NCI-H2196 treated with DMSO at 0.1 percent for 48 hours (cell line): ENCODE measurements around the gene PLCL2.

ENCODE experiments used
- DNase-seq: peaks from one replicate; lab custom pipeline; 2025; ENCODE audit not compliant: unreplicated experiment; lab: John Stamatoyannopoulos, UW

PLCL2 gene

DNA sequence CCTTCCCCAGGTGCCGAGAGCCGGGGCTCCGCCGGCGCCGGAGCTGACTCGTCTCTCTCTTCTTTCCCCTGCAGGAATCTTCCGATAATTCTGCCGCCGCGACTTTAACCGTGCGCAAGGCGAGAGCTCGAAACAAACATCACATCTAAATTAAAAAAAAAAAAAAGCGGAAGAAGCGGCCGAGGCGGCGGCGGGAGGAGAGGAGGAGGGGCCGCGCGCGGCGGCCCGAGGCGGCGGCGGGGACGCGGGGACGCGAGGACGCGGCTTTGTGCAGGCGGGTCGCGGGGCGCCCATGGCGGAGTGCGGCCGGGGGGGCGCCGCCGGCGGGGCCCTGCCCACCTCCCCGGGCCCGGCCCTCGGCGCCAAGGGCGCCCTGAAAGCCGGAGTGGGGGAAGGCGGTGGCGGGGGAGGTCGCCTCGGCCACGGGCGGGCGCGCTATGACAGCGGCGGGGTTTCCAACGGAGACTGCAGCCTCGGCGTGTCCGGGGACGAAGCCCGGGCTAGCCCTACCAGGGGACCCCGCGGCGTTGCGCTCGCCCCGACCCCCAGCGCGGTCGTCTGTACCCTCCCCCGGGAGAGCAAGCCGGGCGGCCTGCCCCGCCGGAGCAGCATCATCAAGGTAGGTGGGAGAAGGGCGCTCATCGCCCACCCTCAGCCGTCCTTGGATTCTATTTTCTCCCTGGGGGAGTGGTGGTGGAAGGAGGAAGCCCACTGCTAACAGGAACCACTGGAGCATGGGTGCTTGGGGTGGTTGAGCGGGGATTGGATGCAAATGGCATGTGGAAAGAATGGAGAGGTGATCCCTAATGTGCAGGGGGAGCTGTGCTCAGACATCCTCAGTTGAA lies at the start of gene PLCL2:
PLCL2 (plus strand) TSS at position 208 of the 845 bp plus-strand sequence; CDS start at position 293, 85 bp downstream.
- no peak for DNase-seq

GRCh38 chr3:16836505-16837237 lies 48.1 kb upstream of the PLCL2 start:
- no peak for DNase-seq

DNA sequence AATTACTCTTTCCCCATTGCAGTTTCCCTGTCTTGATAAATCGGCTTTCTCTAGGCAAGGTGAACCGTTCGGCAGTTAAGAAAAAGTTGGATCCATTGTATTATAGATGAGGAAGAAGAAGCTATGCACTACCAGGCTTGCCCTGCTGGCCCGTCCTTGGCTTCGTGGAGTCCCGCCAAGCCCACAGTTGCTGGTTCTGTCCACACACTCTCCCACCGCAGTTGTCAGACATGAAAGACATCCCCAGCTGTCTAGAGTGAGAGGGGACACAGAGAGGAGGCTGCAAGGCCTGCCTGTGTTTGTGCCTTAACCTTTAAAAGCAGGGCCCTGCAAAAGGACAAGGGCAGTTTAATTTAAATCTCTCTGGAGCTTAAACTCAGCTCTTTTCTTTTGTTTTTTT lies 47.2 kb upstream of the PLCL2 start:
- no peak for DNase-seq

DNA sequence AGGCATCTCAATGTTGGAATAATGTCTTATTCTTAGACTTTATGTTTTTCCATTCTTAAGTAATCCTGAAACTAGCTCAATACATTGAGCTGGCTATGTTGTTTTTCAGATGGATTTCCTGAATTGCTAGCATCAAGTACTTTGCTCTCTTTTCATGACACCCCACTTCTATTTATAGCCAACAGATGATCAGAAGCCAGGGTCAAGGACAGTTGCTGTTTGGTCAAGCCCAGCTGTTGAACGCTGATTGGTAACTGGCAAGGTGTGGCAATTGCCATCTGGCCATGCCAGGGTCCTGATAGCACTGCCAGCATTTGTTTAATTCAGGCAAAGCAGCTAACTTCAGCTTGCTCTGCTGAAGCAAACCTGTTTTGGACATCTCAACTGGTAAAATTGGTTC lies 46.2 kb upstream of the PLCL2 start:
- no peak for DNase-seq

DNA sequence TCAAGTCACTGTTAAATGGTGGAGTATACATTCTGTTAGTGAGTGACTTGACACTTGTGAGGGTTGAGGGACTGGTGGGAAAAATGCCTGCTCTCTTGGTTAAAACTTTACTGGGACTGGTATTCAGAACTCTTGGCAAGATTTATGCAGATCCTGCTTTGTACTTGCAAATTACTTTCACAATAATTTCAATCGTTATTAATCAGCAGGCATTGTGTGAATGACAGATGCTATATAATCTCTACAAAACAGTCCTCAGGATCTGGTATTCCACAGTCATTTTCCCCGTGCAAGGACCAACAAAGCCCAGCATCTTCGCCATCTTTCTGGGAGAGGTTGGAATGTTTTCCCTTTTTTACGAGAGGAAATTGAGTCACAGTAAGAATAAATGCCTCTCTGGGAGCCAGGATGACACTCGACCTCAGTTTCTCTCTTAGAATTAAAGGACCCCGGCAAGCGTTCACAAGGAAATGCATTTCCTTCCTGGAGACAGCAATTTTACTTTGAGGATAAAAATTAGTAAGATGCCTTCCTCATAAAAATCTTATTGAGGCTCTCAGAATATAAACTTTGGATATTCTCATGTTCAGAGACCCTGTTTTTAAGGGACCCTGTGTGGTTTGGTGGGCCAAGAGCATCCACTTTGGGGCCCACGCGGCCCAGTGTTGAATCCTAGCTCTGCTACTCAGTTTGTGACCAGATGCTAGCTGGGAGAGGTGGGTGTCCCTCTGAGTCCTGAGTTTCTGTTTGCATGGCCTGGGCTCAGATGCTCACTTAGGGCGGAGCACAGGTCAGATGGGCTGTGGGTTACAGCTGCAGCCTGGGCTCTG lies 45.3 kb upstream of the PLCL2 start:
- no peak for DNase-seq

DNA sequence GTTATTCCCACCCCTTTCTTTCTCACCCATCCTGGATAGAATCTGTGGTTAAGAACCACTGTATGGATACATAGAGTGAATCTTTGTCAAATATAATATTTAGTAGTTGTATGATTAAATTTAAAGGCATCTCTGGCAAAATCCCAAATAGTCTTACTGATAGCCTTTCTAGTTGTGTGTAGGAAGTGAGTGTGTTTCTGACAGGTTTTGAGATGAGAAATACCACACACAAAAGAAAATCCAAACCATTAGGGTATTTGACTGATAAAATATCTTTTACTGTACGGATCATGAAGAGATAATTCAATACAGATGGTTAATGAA lies 44.7 kb upstream of the PLCL2 start:
- no peak for DNase-seq

DNA sequence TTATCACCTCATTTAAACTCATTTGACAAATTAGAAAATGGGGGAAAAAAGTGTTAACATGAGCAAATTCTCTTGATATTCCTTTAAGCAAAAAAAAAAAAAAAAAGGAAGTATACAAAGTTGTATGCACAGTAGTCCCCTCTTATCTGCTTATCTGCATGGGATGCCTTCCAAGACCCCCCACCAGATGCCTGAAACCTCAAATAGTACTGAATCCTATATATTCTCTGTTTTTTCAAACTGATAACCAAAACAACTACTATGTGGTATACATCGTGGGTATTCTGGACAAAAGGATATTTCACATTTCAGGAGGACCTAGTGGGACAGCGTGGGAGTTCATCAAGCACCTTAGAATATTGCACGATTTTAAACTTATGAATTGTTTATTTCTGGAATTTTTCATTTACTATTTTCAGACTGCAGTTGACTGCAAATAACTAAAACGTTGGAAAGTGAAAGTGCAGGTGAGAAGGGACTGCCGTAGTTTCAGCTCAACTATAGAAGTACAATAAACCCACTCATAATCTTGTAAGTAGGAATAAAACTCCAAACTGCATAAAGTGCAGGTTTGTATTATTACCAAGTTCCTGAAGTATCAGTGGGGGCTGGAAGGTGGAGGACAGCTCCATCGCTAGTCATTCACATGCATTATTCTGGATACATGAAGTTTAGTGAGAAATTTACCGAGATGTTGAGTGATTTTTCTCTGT lies 43.6 kb upstream of the PLCL2 start:
- no peak for DNase-seq

DNA sequence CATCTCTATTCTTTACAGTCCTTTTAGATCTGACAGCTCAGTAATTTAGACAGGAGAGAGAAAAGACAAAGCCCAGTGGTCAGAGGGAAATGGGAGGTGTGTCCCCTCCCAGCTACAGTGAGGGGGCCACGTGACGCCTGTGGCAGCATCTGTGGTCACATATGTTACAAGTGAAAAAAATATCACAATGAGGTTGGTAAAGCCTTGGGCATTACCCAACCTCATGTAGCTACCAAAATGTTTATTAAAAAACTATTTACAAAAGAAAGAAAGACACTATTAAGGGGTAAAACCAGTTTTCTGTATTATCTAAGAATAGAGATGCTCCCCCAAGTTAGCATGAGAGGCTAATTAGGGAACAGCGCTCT lies 42.9 kb upstream of the PLCL2 start:
- no peak for DNase-seq

DNA sequence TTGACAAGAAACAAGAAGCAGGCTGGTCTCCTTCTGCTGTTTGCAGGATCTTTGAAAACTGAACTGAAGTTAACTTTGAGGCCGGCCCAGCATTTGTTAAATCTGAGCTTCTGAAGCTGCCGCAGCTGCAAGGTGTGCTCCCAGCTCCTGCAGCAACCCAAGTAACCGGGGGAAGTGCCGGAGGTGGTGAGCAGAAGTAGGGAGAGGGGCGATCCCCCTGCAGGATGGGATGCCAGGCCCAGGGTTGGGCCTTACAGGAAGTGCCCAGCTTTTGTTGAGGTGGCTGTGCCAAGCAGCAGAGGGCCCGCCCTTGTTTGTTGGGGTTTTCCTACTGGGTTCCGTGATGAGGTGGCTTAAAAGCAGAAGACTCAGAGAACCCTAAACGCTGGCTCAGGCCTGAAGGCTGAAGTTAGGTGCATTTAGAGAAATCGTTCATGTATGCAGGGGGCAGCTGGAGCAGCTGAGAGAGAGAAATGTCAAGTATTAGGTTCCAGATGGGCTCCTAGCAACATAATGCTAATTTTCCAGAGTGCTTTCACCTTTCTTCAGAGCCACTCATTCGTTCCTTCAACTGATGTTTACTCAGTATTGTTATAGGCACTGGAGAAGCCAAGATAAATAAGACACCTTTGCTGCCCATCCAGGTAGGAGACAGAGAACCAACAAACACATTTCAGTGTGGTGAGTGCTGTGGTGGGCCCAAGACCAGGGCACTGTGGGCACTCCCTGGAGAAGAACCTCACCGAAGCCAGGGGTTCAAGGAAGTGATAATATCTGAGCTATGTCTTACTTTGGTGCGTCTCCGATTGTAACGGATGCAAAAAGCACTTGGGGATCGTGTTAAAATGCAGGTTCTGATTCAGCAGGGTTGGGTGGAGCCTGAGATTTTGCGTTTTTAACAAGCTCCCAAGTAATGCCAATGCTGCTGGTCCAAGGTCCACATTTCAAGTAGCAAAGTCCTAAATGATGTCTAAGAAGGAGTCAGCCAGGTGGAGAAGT lies 42.2 kb upstream of the PLCL2 start:
- DNase-seq, result peak; percentile 43

DNA sequence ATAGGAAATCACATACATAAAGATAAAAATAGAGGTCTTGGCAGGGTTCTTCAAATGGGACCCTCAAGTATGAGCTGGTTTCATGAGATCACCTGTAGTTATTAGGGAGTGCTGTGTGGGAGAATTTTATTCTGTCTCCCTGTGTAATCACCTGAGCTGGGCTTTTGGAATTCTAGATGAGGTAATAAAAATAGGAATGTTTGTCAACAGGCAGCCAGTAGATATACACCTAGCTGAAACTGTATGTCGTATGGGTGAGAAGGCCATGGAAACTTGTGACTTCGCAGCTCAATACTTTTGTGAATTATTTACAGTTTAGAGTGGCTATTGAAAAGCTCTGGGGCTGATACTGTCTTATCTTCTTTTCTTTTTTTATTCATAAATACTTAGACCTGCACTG lies 40.5 kb upstream of the PLCL2 start:
- DNase-seq, result no peak

- no peak for DNase-seq
These were observed 40.0 kb upstream of the PLCL2 start for GRCh38 chr3:16844791-16845190.

DNA sequence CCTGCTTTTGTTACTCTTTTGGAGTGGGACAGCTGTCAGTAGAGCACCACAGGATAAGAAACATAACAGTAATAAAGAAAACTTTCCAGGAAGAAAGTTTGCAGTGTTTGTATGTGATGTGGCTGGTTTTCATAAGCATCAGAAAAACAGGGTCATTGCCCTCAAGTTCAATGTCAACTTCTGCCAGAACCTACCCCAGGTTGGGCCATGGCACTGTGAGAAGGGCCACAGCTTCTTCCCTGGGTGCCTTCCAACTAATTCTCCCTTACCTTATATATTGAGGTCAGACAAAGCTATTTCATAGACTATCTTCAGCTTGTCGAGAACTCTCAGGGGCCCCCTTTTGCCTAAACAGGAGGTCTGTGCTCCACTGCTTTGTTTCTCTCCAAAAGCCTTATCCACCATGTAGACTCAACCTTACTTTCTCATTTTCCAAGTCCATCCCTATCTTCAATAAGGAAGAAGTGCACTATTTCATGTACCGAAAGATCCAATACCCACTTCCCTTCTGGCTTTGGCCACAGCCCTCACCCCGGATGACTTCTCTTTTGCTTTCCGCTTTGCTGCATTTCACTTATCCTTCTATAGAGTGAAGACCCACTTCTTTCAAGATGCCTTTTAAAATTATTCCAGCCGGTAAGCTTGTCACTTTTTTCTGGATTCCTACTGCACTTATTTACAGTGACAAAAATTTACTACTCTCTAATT lies 38.2 kb upstream of the PLCL2 start:
- DNase-seq, result no peak

- DNase-seq, result no peak
These were observed 36.7 kb upstream of the PLCL2 start for GRCh38 chr3:16848007-16848406.

DNA sequence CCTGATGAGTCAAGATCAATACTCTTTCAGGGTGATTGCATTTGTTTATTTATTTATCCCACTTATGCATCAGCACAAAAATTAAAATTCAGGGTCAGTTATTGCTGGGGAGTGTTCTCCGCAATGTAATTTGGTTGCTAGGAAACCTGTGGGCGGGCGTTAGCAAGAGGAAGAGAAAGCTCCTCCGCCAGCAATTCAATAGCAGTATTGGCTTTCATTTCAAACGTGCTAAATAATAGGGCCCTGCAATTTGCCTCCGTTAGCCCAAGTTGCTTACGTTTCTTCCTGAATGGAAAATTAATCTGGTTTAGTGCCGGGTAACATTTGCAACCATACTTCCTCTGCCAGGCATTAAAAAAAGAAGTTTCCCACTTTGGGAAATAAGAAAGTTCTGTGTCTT lies 35.5 kb upstream of the PLCL2 start:
- peak; percentile 44 for DNase-seq

GRCh38 chr3:16849795-16850194 lies 35.0 kb upstream of the PLCL2 start:
- DNase-seq, result no peak

GRCh38 chr3:16855497-16855896 lies 29.3 kb upstream of the PLCL2 start:
- DNase-seq, result no peak

GRCh38 chr3:16860234-16860633 lies 24.5 kb upstream of the PLCL2 start:
- DNase-seq, result no peak

DNA sequence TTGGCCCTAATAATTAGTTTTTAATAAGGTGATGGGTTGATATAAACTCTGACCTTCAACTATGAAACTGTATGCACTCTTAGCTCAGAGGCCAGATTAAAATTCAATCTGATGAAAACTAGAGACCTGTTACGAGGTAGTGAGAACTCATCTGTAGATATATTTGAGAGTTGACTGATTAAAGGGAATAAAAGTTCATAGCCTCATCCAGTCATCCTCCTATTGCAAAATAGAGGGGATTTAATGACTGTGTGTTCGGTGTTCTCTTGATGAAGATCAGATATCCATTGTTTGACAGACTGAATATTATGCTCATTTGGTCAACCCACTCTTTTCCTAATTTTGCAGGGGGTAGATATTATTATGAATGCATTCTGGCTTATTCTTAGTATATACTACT lies 23.3 kb upstream of the PLCL2 start:
- DNase-seq, result no peak

GRCh38 chr3:16864610-16865313 lies 20.0 kb upstream of the PLCL2 start:
- DNase-seq, result no peak
